ENCODE results near the gene OR52L1.

The OR52L1 gene

GRCh38 chr11:5986885-5987284 is at the start of gene OR52L1:
Gene OR52L1 (minus strand): TSS chr11:5986985. CDS start chr11:5986930, 55 bp downstream.
- no peak for DNase-seq (ENCODE audit: extremely low read depth, low read depth)
- no peak for TF ChIP-seq CTCF (IDR thresholded peaks at IDR 0.05; ENCODE audit: low read depth, low read length, missing control alignments)
- no peak within 1 kb of the TSS for H3K4me3 ChIP-seq (replicated peaks; ENCODE audit: low read depth, low read length)

GRCh38 chr11:6030708-6031405 is 44.1 kb upstream of the OR52L1 start, which contains the start of gene OR56A1:
Gene OR56A1 (minus strand): TSS chr11:6030758. CDS start chr11:6027692, 3,066 bp downstream.
- DNase-seq (ENCODE audit: extremely low read depth, low read depth) = no peak
- no peak for TF ChIP-seq CTCF (IDR thresholded peaks at IDR 0.05; ENCODE audit: low read depth, low read length, missing control alignments)
- H3K4me3 ChIP-seq (replicated peaks; ENCODE audit: low read depth, low read length) = no peak within 1 kb of the TSS

GRCh38 chr11:6027501-6027900 is 40.7 kb upstream of the OR52L1 start:
- no peak for TF ChIP-seq CTCF (IDR thresholded peaks at IDR 0.05; ENCODE audit: low read depth, low read length, missing control alignments)
- no peak overlapping the region for H3K4me3 ChIP-seq (replicated peaks; ENCODE audit: low read depth, low read length)
- no peak for DNase-seq (ENCODE audit: extremely low read depth, low read depth)

- no peak for DNase-seq (ENCODE audit: extremely low read depth, low read depth)
- H3K4me3 ChIP-seq (replicated peaks; ENCODE audit: low read depth, low read length) = no peak overlapping the region
- no peak for TF ChIP-seq CTCF (IDR thresholded peaks at IDR 0.05; ENCODE audit: low read depth, low read length, missing control alignments)
Observed at GRCh38 chr11:6025056-6025455, 38.3 kb upstream of the OR52L1 start.

- no peak for TF ChIP-seq CTCF (IDR thresholded peaks at IDR 0.05; ENCODE audit: low read depth, low read length, missing control alignments)
Observed at GRCh38 chr11:6022956-6023355, 36.2 kb upstream of the OR52L1 start.

GRCh38 chr11:6013042-6013441 is 26.3 kb upstream of the OR52L1 start:
- no peak overlapping the region for H3K4me3 ChIP-seq (replicated peaks; ENCODE audit: low read depth, low read length)
- TF ChIP-seq CTCF (IDR thresholded peaks at IDR 0.05; ENCODE audit: low read depth, low read length, missing control alignments) = no peak
- DNase-seq (ENCODE audit: extremely low read depth, low read depth) = no peak

More at GRCh38 chr11:6022956-6023355, 36.2 kb upstream of the OR52L1 start:
- H3K4me3 ChIP-seq (replicated peaks; ENCODE audit: low read depth, low read length) = no peak overlapping the region
- DNase-seq (ENCODE audit: extremely low read depth, low read depth) = no peak
